HepG2 (cell line): ENCODE measurements around the gene GNPNAT1. TPM values are rescaled to one million over a fixed set of nuclear protein-coding genes. Genes with fewer than 3 reads are reported as not detected.
A peak's percentile ranks its signal among the peaks of the same experiment; 100 is the strongest.

ENCODE experiments used
- HMG20A ChIP-seq: IDR thresholded peaks from 2 replicates; pipeline ENCODE4 v1.6.1; 2016; ENCODE audit warnings: borderline replicate concordance
- HNF4G ChIP-seq, 2 experiments: sonication (generic) in 1 of 2; formaldehyde crosslinking in 1 of 2; IDR thresholded peaks; 2 replicates each; pipeline versions ENCODE4 v1.4.0 to v1.6.1; 2011 to 2020; ENCODE audit warnings: borderline replicate concordance in 2 of 2, low read depth in 2 of 2, mild to moderate bottlenecking in 2 of 2, low read length in 1 of 2, missing genetic modification reagents in 1 of 2, moderate library complexity in 1 of 2
- JUNB ChIP-seq: sonication (generic); formaldehyde crosslinking; IDR thresholded peaks from 2 replicates; pipeline ENCODE4 v1.8.0; 2022; ENCODE audit warnings: missing genetic modification reagents, mild to moderate bottlenecking, borderline replicate concordance
- KLF12 ChIP-seq: sonication (generic); formaldehyde crosslinking; IDR thresholded peaks from 2 replicates; pipeline ENCODE4 v1.4.0; 2020; ENCODE audit warnings: missing genetic modification reagents, borderline replicate concordance
- MIXL1 ChIP-seq: IDR thresholded peaks from 2 replicates; pipeline ENCODE4 v1.6.1; 2016
- NFYC ChIP-seq: IDR thresholded peaks from 2 replicates; pipeline ENCODE4 v1.6.1; 2016; ENCODE audit warnings: missing genetic modification reagents, missing compliant biosample characterization
- NONO ChIP-seq, 2 experiments: fragments of 450-650 bp in 1 of 2; sonication (generic) in 1 of 2; formaldehyde crosslinking in 1 of 2; IDR thresholded peaks in 1 of 2; conservative IDR thresholded peaks in 1 of 2; 2 replicates each; pipeline versions ENCODE4 v1.6.1 to v1.8.0; 2017 to 2022; ENCODE audit warnings: mild to moderate bottlenecking in 1 of 2, missing genetic modification reagents in 1 of 2, moderate library complexity in 1 of 2
- PHB2 ChIP-seq: fragments of 450-650 bp; IDR thresholded peaks from 2 replicates; pipeline ENCODE4 v1.6.1; 2018; ENCODE audit not compliant: partially characterized antibody
- SALL1 ChIP-seq: sonication (generic); formaldehyde crosslinking; IDR thresholded peaks from 2 replicates; pipeline ENCODE4 v1.8.0; 2022; ENCODE audit warnings: mild to moderate bottlenecking, missing genetic modification reagents
- TBX2 ChIP-seq: sonication (generic); formaldehyde crosslinking; IDR thresholded peaks from 2 replicates; pipeline ENCODE4 v1.5.0; 2020; ENCODE audit warnings: missing genetic modification reagents, mild to moderate bottlenecking, borderline replicate concordance
- TCF7 ChIP-seq: sonication (generic); IDR thresholded peaks from 2 replicates; pipeline ENCODE4 v1.6.1; 2016; ENCODE audit warnings: antibody characterized with exemption, low read depth
- YEATS4 ChIP-seq: sonication (generic); formaldehyde crosslinking; IDR thresholded peaks from 2 replicates; pipeline ENCODE4 v1.4.0; 2020; ENCODE audit warnings: missing genetic modification reagents, borderline replicate concordance
- ZFP36L1 ChIP-seq: sonication (generic); formaldehyde crosslinking; IDR thresholded peaks from 2 replicates; pipeline ENCODE4 v1.8.0; 2022; ENCODE audit warnings: mild to moderate bottlenecking, missing genetic modification reagents, moderate library complexity
- ZNF101 ChIP-seq: sonication (generic); formaldehyde crosslinking; IDR thresholded peaks from 2 replicates; pipeline ENCODE4 v1.4.0; 2020; ENCODE audit warnings: mild to moderate bottlenecking, low read depth, missing genetic modification reagents, borderline replicate concordance
- ZNF274 ChIP-seq: sonication (generic); formaldehyde crosslinking; IDR thresholded peaks from 2 replicates; pipeline ENCODE4 v1.5.1; 2020; ENCODE audit warnings: mild to moderate bottlenecking, missing genetic modification reagents
- ZNF354B ChIP-seq: sonication (generic); formaldehyde crosslinking; IDR thresholded peaks from 2 replicates; pipeline ENCODE4 v1.8.0; 2022; ENCODE audit warnings: mild to moderate bottlenecking, missing genetic modification reagents
- polyA plus RNA-seq, 8 experiments: library from polyadenylated mRNA; depleted of rRNA in 3 of 8; stranded (reverse) in 7 of 8; unstranded in 1 of 8; fragments of >200 nt; fragmentation: Illumina TruSeq in 4 of 8; extraction: Trizol in 4 of 8; gene quantifications; 2 replicates each; pipeline versions ENCODE4 v1.2.1 to v1.2.3, GENCODE V29; 2011 to 2016; ENCODE audit warnings: low read depth in 4 of 8, missing spikeins in 1 of 8, mixed read lengths in 1 of 8; ENCODE audit not compliant: insufficient read depth in 1 of 8
- total RNA-seq, 5 experiments: library from RNA; depleted of rRNA; stranded (reverse); fragments of >200 nt; fragmentation: Illumina TruSeq; extraction: Trizol; gene quantifications; 2 replicates each; pipeline ENCODE4 v1.2.3, GENCODE V29; 2016; ENCODE audit warnings: low read depth in 1 of 5
- TF ChIP-seq, protein P1 (sequence below), 2 experiments: sonication (generic) in 1 of 2; formaldehyde crosslinking in 1 of 2; IDR thresholded peaks; 2 replicates each; pipeline versions ENCODE4 v1.6.1 to v1.9.0; 2014 to 2022; ENCODE audit warnings: antibody characterized with exemption in 1 of 2, borderline replicate concordance in 1 of 2, inconsistent platforms in 1 of 2, low read depth in 1 of 2, missing genetic modification reagents in 1 of 2
- TF ChIP-seq, protein P2 (sequence below): IDR thresholded peaks from 2 replicates; pipeline ENCODE4 v1.6.1; 2012; ENCODE audit warnings: low read depth, low read length, improper control_type of control experiment
- TF ChIP-seq, protein P3 (sequence below): sonication (generic); formaldehyde crosslinking; IDR thresholded peaks from 2 replicates; pipeline ENCODE4 v1.5.1; 2020; ENCODE audit warnings: missing genetic modification reagents, mild to moderate bottlenecking, borderline replicate concordance
- TF ChIP-seq, protein P4 (sequence below): sonication (generic); formaldehyde crosslinking; IDR thresholded peaks from 2 replicates; pipeline ENCODE4 v1.4.0; 2020; ENCODE audit warnings: mild to moderate bottlenecking, missing genetic modification reagents

Gene GNPNAT1
- total and polyA plus RNA-seq, 2 of the 13 experiments (the other 11 are each of a cell fraction or from before 2014, with no cell fraction given), result 38.3 to 54.9 TPM

DNA sequence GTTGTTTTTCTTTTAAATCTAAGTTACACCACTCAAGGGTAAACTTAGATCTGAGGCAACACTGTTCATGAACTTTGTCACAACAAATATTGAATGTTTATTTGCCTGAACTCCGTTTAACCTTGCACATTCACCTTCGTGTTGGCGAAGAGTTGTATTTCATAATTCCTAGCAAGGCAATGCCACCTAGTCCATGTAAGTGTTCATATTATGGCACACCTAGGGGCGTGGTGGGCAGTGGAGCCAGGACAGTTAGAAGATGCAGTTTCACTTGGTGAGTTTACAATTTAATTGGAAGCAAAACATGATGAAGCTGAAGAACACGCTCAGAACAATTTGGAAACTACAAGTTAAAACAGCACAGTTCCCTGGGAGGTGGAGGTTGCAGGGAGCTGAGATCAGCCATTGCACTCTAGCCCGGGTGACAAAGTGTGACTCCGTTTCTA lies 30.4 kb upstream of the GNPNAT1 start (continued):
- TF ChIP-seq, protein P1, sequence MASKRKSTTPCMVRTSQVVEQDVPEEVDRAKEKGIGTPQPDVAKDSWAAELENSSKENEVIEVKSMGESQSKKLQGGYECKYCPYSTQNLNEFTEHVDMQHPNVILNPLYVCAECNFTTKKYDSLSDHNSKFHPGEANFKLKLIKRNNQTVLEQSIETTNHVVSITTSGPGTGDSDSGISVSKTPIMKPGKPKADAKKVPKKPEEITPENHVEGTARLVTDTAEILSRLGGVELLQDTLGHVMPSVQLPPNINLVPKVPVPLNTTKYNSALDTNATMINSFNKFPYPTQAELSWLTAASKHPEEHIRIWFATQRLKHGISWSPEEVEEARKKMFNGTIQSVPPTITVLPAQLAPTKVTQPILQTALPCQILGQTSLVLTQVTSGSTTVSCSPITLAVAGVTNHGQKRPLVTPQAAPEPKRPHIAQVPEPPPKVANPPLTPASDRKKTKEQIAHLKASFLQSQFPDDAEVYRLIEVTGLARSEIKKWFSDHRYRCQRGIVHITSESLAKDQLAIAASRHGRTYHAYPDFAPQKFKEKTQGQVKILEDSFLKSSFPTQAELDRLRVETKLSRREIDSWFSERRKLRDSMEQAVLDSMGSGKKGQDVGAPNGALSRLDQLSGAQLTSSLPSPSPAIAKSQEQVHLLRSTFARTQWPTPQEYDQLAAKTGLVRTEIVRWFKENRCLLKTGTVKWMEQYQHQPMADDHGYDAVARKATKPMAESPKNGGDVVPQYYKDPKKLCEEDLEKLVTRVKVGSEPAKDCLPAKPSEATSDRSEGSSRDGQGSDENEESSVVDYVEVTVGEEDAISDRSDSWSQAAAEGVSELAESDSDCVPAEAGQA (IDR thresholded peaks at IDR 0.05; ENCODE audit: low read depth), result 0 out of 2 replicates have a peak, but pooled peaks have one; percentile 27
- TF ChIP-seq, protein P1 (CRISPR knock-in tag; IDR thresholded peaks at IDR 0.05; ENCODE audit: borderline replicate concordance), result no peak
- peak; percentile 72; the same call in 1 of the 2 replicates for TF ChIP-seq KLF12 (CRISPR knock-in tag)
- TF ChIP-seq HMG20A (CRISPR knock-in tag), result peak; percentile 100
- TF ChIP-seq NFYC (CRISPR knock-in tag), result no peak; the same call in 1 of the 2 replicates
- peak; percentile 91 for TF ChIP-seq HNF4G (IDR thresholded peaks at IDR 0.05; ENCODE audit: borderline replicate concordance, low read depth, low read length)
- peak; percentile 86 for TF ChIP-seq HNF4G (CRISPR knock-in tag; IDR thresholded peaks at IDR 0.05; ENCODE audit: borderline replicate concordance, low read depth)
- TF ChIP-seq PHB2, result no peak
- peak; percentile 88 for TF ChIP-seq TCF7
- no peak for TF ChIP-seq ZNF101 (CRISPR knock-in tag)
- no peak; the same call in 1 of the 2 replicates for TF ChIP-seq ZNF274 (CRISPR knock-in tag)
- no peak for TF ChIP-seq NONO (IDR thresholded peaks at IDR 0.05)
- TF ChIP-seq NONO (CRISPR knock-in tag; conservative IDR thresholded peaks at IDR 0.05), result peak; percentile 74
- TF ChIP-seq, protein P2, sequence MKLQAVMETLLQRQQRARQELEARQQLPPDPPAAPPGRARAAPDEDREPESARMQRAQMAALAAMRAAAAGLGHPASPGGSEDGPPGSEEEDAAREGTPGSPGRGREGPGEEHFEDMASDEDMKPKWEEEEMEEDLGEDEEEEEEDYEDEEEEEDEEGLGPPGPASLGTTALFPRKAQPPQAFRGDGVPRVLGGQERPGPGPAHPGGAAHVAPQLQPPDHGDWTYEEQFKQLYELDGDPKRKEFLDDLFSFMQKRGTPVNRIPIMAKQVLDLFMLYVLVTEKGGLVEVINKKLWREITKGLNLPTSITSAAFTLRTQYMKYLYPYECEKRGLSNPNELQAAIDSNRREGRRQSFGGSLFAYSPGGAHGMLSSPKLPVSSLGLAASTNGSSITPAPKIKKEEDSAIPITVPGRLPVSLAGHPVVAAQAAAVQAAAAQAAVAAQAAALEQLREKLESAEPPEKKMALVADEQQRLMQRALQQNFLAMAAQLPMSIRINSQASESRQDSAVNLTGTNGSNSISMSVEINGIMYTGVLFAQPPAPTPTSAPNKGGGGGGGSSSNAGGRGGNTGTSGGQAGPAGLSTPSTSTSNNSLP, result peak; percentile 68
- no peak for TF ChIP-seq ZFP36L1 (CRISPR knock-in tag)
- no peak for TF ChIP-seq ZNF354B (CRISPR knock-in tag)
- TF ChIP-seq SALL1 (CRISPR knock-in tag), result peak; percentile 99
- peak; percentile 69; the same call in 1 of the 2 replicates for TF ChIP-seq YEATS4 (CRISPR knock-in tag)
- TF ChIP-seq, protein P3, sequence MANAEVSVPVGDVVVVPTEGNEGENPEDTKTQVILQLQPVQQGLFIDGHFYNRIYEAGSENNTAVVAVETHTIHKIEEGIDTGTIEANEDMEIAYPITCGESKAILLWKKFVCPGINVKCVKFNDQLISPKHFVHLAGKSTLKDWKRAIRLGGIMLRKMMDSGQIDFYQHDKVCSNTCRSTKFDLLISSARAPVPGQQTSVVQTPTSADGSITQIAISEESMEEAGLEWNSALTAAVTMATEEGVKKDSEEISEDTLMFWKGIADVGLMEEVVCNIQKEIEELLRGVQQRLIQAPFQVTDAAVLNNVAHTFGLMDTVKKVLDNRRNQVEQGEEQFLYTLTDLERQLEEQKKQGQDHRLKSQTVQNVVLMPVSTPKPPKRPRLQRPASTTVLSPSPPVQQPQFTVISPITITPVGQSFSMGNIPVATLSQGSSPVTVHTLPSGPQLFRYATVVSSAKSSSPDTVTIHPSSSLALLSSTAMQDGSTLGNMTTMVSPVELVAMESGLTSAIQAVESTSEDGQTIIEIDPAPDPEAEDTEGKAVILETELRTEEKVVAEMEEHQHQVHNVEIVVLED, result no peak
- TF ChIP-seq TBX2 (CRISPR knock-in tag), result peak; percentile 94
- TF ChIP-seq, protein P4, sequence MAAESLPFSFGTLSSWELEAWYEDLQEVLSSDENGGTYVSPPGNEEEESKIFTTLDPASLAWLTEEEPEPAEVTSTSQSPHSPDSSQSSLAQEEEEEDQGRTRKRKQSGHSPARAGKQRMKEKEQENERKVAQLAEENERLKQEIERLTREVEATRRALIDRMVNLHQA, result no peak
- TF ChIP-seq JUNB (CRISPR knock-in tag), result peak; percentile 31; the same call in 1 of the 2 replicates
- peak; percentile 99 for TF ChIP-seq MIXL1 (CRISPR knock-in tag)
